Coronary artery (tissue), 2 donors: ENCODE results near the gene PRKCZ.

Experiments
- DNase-seq: peaks from one replicate; pipeline ENCODE4 v3.0.0-alpha.2; 2017; ENCODE audit warnings: low spot score
- H3K27ac ChIP-seq, 2 donors: fragments of 200-600 bp; sonication (generic); one replicate each; pipeline ENCODE4 v1.5.1; 2016 to 2019
- H3K4me3 ChIP-seq: fragments of 200-600 bp; sonication (generic); 2 replicates; pipeline ENCODE4 v1.5.1; 2016; ENCODE audit warnings: mild to moderate bottlenecking, moderate library complexity
- CTCF ChIP-seq: fragments of 200-600 bp; sonication (generic); IDR thresholded peaks from one replicate; pipeline ENCODE4 v1.5.1; 2019; ENCODE audit warnings: antibody characterized with exemption

The PRKCZ gene

DNA sequence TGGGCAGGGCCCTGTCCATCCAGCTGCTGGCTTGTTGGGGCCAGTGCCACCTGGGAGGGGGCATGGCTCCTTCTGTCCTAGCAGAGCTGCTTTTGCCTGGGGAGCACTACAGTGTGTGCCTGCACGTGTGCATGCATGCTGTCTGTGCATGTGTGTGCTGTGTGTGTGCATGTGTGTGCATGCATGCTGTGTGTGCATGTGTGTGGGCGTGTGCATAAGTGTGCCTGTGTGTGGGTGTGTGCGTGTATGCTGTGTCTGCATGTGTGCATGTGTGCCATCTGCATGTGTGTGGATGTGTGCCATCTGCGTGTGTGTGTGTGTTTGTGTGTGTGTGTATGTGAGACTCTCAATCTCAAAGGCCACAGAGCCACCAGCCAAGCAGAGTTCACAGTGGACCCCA lies 8.3 kb upstream of the PRKCZ start:
- H3K27ac ChIP-seq, result no peak overlapping the region
- no peak for TF ChIP-seq CTCF

DNA sequence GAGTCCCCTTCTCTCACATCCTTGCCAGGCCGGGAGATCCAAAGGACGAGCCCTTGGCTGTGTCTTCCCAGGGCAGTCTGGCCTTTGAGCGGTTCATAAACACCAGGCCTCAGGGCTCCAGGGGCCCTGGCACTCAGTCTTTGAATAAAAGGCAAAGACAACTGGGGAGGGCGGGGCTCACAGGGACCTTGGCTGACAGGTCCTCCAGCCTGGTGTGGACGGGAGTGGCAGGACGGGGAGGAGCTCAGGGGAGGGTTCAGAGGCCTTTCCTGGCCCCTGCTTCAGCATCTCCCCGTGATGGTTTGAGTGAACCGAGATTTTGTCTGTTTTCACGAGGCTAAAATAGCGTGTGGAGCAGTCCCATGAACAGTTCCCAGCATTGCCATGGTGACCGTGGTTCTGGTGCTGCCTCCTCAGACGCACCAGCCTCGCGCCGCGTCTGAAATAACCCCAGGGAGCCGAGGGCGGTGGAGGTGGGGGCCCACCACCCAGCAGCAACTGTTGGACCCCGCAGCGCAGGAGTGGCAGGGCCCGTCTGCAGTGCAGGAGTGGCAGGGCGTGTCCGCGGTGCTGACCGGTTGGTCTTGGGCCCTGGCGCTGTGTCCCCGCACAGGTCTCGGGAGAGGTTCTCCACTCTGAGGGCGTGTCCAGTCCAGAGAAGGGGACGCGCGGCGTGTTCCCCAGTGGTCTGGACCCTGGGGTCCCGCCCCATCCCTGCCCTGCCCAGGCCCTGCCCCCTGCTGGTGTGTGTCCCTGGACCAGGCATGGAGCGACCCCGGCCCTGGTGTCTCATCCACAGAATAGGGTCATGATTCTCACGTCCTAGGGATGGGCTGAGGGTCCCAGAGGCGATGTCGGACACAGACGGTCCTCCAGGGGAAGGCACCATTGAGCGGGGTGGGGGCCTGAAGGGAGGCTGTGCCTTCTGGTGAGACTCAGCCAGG lies 7.1 kb upstream of the PRKCZ start:
- TF ChIP-seq CTCF, result no peak
- H3K27ac ChIP-seq, result no peak overlapping the region
- H3K4me3 ChIP-seq, result no peak overlapping the region
- no peak for DNase-seq

More for the DNA sequence above, 8.3 kb upstream of the PRKCZ start:
- DNase-seq, result no peak
- H3K4me3 ChIP-seq, result no peak overlapping the region

- no peak for DNase-seq
- H3K4me3 ChIP-seq, result no peak overlapping the region
- no peak for TF ChIP-seq CTCF
- H3K27ac ChIP-seq, result no peak overlapping the region
These were observed 6.3 kb upstream of the PRKCZ start for GRCh38 chr1:2043886-2044285.

- H3K4me3 ChIP-seq, result peak overlapping the region; percentile 64
- no peak for DNase-seq
- TF ChIP-seq CTCF, result peak; percentile 72
- no peak overlapping the region for H3K27ac ChIP-seq
These were observed 5.5 kb upstream of the PRKCZ start for GRCh38 chr1:2044510-2045319.

GRCh38 chr1:2045468-2046173 lies 4.6 kb upstream of the PRKCZ start:
- no peak for TF ChIP-seq CTCF
- no peak overlapping the region for H3K4me3 ChIP-seq
- H3K27ac ChIP-seq, result no peak overlapping the region
- no peak for DNase-seq

DNA sequence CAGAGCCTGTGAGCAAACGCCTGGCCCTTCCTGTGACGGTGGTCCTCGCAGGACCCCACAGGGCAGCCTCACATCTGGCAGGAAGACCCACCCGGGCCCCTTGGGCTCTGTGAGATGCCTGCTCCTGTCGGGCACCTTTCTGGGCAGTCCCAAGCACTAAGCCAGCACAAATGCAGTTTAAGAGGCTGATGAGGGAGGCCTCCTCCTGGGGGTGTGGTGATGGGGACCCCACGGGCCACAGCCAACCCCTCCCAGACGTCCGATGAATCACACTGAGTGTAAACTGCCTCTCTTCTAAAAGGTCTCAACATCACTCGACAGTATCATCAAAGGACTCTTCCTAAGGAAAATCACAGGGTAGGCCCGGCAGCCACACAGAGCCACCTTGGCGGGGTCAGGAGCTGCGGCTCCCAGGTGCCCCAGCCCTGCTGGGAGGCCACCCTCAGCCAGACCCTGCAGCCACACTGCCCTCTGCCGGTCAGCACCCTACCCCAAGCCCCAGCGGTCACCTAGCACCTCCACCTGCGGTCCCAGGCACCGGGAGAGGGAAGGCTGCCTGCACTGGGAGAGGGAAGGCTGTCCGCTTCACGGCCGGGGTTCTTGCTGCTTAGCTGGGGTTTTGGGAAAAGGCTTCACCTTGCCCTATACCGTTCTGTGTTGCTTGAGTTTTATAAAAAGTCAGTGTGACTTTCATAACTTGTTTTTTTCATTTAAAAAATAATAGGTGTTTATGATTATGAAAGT lies 3.9 kb upstream of the PRKCZ start:
- Histone ChIP-seq H3K4me3 (no peak overlapping the region), H3K27ac (no peak overlapping the region)
- DNase-seq, result no peak
- TF ChIP-seq CTCF, result no peak
